Measurements from ENCODE around the gene CNKSR2. TPM values are rescaled to one million over a fixed set of nuclear protein-coding genes. Genes with fewer than 3 reads are reported as not detected.

Gene CNKSR2
- total RNA-seq, 1 experiment from 2014 or later = 52.9 TPM

GRCh38 chrX:21666252-21666651 lies 292.0 kb downstream of the CNKSR2 start:
- Histone ChIP-seq H2AFZ (ENCODE audit: low read length) (no peak overlapping the region), H2BK5ac (ENCODE audit: insufficient read length, low read length) (no peak overlapping the region), H2BK120ac (ENCODE audit: low read depth, low read length, poor library complexity, severe bottlenecking) (no peak overlapping the region), H3T11ph (ENCODE audit: low read length) (no peak overlapping the region), H2BK15ac (ENCODE audit: low read depth, low read length) (no peak overlapping the region), H4K8ac (replicated peaks; ENCODE audit: insufficient read length, low read depth, low read length) (no peak overlapping the region), H3K4me2 (ENCODE audit: insufficient read depth, insufficient read length, low read length) (no peak overlapping the region), H2BK20ac (ENCODE audit: low read depth, low read length, poor library complexity, severe bottlenecking) (no peak overlapping the region), H4K20me1 (ENCODE audit: control insufficient read depth, insufficient read depth, insufficient read length) (no peaks in the 10 kb centered on the region), H3K9me3 (ENCODE audit: control insufficient read depth, low read depth, low read length) (peaks cover 29% of the 10 kb centered on the region), H3K4me1 (ENCODE audit: insufficient read depth, low read length) (no peaks in the 10 kb centered on the region), H3K14ac (ENCODE audit: insufficient read depth, low read length) (no peak overlapping the region), H3K79me1 (ENCODE audit: insufficient read depth, low read depth, low read length, poor library complexity, severe bottlenecking) (no peaks in the 10 kb centered on the region), H3K23ac (ENCODE audit: insufficient read length, low read depth, low read length) (no peak overlapping the region), H3K79me2 (ENCODE audit: insufficient read depth, low read length) (no peaks in the 10 kb centered on the region), H3K4ac (ENCODE audit: low read depth, low read length) (no peak overlapping the region), H3K18ac (ENCODE audit: insufficient read length, low read depth, low read length) (no peak overlapping the region), H3K23me2 (ENCODE audit: insufficient read length, low read depth, low read length, poor library complexity, severe bottlenecking) (no peaks in the 10 kb centered on the region), H2AK5ac (ENCODE audit: insufficient read length, low read length) (no peak overlapping the region), H4K91ac (ENCODE audit: insufficient read length, low read depth, low read length) (no peak overlapping the region), H3K9ac (ENCODE audit: extremely low read depth, insufficient read length, low read length) (no peak overlapping the region), H3K27ac (ENCODE audit: insufficient read length, low read depth, low read length) (no peak overlapping the region), H3K56ac (ENCODE audit: insufficient read length, low read depth, low read length) (no peak overlapping the region), H2BK12ac (ENCODE audit: insufficient read length, low read depth, low read length) (no peak overlapping the region), H4K5ac (ENCODE audit: insufficient read length, low read depth, low read length) (no peak overlapping the region), H3K27me3 (ENCODE audit: insufficient read depth, low read length) (no peaks in the 10 kb centered on the region)
- no peak overlapping the region for H3K4me3 Mint-ChIP-seq
- DNase-seq = no peak
- no peaks in the 10 kb centered on the region for H3K4me1 Mint-ChIP-seq
- no peaks in the 10 kb centered on the region; a peak in 1 of 7 replicates for H3K36me3 Mint-ChIP-seq (ENCODE audit: insufficient read depth in 1 of 3, low read depth in 3 of 3)
- WGBS (ENCODE audit: extremely low coverage, insufficient read length, low lambda C conversion rate) = no CpG with 5 or more reads among the region's 4 CpGs
- TF ChIP-seq CTCF (conservative IDR thresholded peaks at IDR 0.05) = no peak
- H3K27ac Mint-ChIP-seq = no peak overlapping the region
- H3K9me3 Mint-ChIP-seq = peaks cover 0 to 28% of the 10 kb centered on the region in 2 experiments; a peak in 3 of 5 replicates
- H3K27me3 Mint-ChIP-seq (ENCODE audit: low read depth) = peaks cover 2% of the 10 kb centered on the region; the same call in 1 of the 2 replicates
